HG03039 (cell line): Measurements from ENCODE around the gene CRB2.
"Not testable (repeated sequence)": the region's sequence is repeated elsewhere in the genome, so short reads cannot be mapped to it uniquely, and the experiment has no call there.

Experiments
- ATAC-seq: cut with Tn5 transposase; IDR thresholded peaks from one replicate; pipeline ENCODE4 v1.9.1; 2021; ENCODE audit warnings: mild to moderate bottlenecking, moderate library complexity; ENCODE audit not compliant: unreplicated experiment

CRB2 gene

GRCh38 chr9:123398938-123399337 is 42.9 kb downstream of the CRB2 start:
- ATAC-seq, result not testable (repeated sequence)

GRCh38 chr9:123399803-123400378 is 43.9 kb downstream of the CRB2 start:
- no peak for ATAC-seq

- no peak for ATAC-seq
These were observed 45.0 kb downstream of the CRB2 start for GRCh38 chr9:123400926-123401503.

- no peak for ATAC-seq
These were observed 46.0 kb downstream of the CRB2 start for GRCh38 chr9:123401879-123402513.

- no peak for ATAC-seq
These were observed 47.0 kb downstream of the CRB2 start for GRCh38 chr9:123402981-123403509.

- no peak for ATAC-seq
These were observed 50.0 kb downstream of the CRB2 start for GRCh38 chr9:123406016-123406415.

GRCh38 chr9:123406691-123407216 is 50.8 kb downstream of the CRB2 start:
- no peak for ATAC-seq

GRCh38 chr9:123407217-123407851 is 51.3 kb downstream of the CRB2 start:
- no peak for ATAC-seq

- ATAC-seq, result no peak
These were observed 52.6 kb downstream of the CRB2 start for GRCh38 chr9:123408313-123409262.

GRCh38 chr9:123410281-123410910 is 54.4 kb downstream of the CRB2 start:
- no peak for ATAC-seq

GRCh38 chr9:123411191-123411590 is 55.2 kb downstream of the CRB2 start:
- no peak for ATAC-seq

- ATAC-seq, result no peak
These were observed 55.6 kb downstream of the CRB2 start for GRCh38 chr9:123411636-123412035.

GRCh38 chr9:123412171-123412820 is 56.3 kb downstream of the CRB2 start:
- no peak for ATAC-seq

GRCh38 chr9:123414204-123414603 is 58.2 kb downstream of the CRB2 start:
- ATAC-seq, result no peak

GRCh38 chr9:123414936-123415930 is 59.2 kb downstream of the CRB2 start:
- no peak for ATAC-seq

GRCh38 chr9:123416176-123416575 is 60.2 kb downstream of the CRB2 start:
- ATAC-seq, result no peak

GRCh38 chr9:123417289-123418051 is 61.5 kb downstream of the CRB2 start:
- ATAC-seq, result no peak

- no peak for ATAC-seq
These were observed 62.0 kb downstream of the CRB2 start for GRCh38 chr9:123418052-123418430.
